ENCODE results near the gene RUNDC1. TPM values are rescaled to one million over a fixed set of nuclear protein-coding genes. Genes with fewer than 3 reads are reported as not detected.

The RUNDC1 gene
- total RNA-seq, 4 donors from 2014 or later = 13.9 to 18.9 (median 16.2) TPM

DNA sequence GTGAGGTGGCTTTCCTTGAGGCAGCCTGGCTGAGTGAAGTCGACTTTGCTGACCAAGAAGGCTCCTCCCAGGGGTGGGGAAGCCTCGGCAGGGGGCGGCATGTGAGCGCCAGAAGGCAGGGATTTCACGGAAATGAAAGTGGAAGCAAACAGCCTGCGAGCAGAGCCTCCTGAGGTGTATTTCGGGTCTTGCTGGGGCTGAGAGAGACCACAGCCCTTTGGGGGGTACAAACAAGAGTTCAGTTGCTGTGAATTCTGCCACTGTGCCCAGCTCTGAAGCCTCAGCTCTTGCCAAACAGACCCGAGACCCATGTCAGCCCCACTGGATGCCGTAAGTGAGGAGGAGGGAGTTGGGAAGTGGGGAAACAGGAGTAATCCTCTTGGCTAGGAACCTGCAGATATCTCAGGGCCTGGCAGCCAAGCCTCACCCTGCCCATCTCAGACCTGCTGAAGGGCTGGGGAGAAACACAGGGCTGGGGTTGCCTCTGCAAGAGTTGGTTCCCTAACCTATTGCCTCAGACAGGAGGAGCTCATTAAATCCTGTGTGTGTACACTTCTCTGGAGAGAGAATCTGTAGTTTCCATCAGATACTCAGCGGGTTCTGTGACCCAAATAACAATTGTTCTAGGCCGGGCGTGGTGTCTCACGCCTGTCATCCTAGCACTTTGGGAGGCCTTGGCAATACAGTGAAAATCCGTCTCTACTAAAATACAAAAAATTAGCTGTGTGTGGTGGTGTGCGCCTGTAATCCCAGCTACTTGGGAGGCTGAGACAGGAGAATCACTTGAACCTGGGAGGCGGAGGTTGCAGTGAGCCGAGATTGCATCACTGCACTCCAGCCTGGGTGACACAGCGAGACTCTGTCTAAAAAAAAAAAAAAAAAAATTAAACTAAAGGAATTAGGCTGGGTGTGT lies 26.5 kb downstream of the RUNDC1 start, which contains the start of gene IFI35:
Gene IFI35 (plus strand): TSS at position 146 of the 913 bp plus-strand sequence. CDS start 164 bp downstream, at position 310.
- Histone ChIP-seq H3K4me3 (peak within 1 kb of the TSS; percentile 67), H3K27me3 (no peaks in the 10 kb centered on the region), H3K36me3 (peaks cover 20% of the 10 kb centered on the region), H3K27ac (peak within 1 kb of the TSS; percentile 95), H3K4me1 (peaks cover 42% of the 10 kb centered on the region), H3K9me3 (no peaks in the 10 kb centered on the region)
- peak; percentile 92 for DNase-seq (ENCODE audit: low spot score in 2 of 2)
- WGBS = 16% methylated on average over 16 of the region's 18 CpGs
- TF ChIP-seq, protein P1, sequence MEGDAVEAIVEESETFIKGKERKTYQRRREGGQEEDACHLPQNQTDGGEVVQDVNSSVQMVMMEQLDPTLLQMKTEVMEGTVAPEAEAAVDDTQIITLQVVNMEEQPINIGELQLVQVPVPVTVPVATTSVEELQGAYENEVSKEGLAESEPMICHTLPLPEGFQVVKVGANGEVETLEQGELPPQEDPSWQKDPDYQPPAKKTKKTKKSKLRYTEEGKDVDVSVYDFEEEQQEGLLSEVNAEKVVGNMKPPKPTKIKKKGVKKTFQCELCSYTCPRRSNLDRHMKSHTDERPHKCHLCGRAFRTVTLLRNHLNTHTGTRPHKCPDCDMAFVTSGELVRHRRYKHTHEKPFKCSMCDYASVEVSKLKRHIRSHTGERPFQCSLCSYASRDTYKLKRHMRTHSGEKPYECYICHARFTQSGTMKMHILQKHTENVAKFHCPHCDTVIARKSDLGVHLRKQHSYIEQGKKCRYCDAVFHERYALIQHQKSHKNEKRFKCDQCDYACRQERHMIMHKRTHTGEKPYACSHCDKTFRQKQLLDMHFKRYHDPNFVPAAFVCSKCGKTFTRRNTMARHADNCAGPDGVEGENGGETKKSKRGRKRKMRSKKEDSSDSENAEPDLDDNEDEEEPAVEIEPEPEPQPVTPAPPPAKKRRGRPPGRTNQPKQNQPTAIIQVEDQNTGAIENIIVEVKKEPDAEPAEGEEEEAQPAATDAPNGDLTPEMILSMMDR (IDR thresholded peaks at IDR 0.05) = peak in 1 of 2 donors; percentile 21
- peak in 1 of 3 donors; percentile 49 for TF ChIP-seq POLR2AphosphoS5 (IDR thresholded peaks at IDR 0.05)
- TF ChIP-seq POLR2A (IDR thresholded peaks at IDR 0.05) = peak in 1 of 2 donors; percentile 34
- TF ChIP-seq EP300 (IDR thresholded peaks at IDR 0.05) = no peak

DNA sequence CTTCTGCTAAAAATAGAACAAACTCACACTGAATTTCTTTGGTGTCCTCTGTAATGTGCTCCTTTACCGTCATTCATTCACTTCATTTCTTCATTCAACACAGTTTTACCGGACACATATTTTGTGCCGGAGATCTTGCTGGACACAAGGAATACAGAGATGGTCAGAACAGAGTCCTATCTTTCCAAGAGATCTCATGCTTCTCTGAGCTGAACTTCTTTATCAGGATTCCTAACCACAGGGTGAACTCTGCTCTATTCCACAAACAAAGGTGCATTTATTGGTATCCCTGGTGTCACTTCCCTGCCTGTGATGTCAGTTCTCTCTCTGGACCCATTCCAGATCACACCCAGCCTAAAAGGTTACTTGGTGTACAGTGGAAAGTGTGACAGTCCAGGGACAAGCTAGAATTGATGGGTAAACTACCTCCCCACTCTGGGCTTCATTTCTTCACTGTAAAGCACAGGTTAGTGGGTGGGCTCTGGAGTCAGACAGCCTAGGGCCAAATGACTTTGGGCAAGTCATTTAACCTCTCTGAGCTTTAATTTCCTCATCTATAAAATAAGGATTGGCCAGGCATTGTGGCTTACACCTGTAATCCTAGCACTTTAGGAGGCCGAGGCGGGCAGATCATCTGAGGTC lies 30.4 kb downstream of the RUNDC1 start:
- H3K4me1 ChIP-seq = peaks cover 69% of the 10 kb centered on the region

GRCh38 chr17:43011728-43012472 lies 31.5 kb downstream of the RUNDC1 start:
- Histone ChIP-seq H3K36me3 (peaks cover 22% of the 10 kb centered on the region), H3K27me3 (no peaks in the 10 kb centered on the region), H3K4me1 (peaks cover 76% of the 10 kb centered on the region), H3K4me3 (no peak overlapping the region), H3K27ac (peak overlapping the region; percentile 47), H3K9me3 (no peaks in the 10 kb centered on the region)
- no peak for DNase-seq (ENCODE audit: low spot score in 2 of 2)
- 71% methylated on average over 15 of the region's 15 CpGs for WGBS
- TF ChIP-seq POLR2AphosphoS5 (IDR thresholded peaks at IDR 0.05) = no peak
- no peak for TF ChIP-seq EP300 (IDR thresholded peaks at IDR 0.05)
- TF ChIP-seq, protein P1 (IDR thresholded peaks at IDR 0.05) = no peak
- no peak for TF ChIP-seq POLR2A (IDR thresholded peaks at IDR 0.05)

More for the DNA sequence above, 30.4 kb downstream of the RUNDC1 start:
- Histone ChIP-seq H3K27me3 (no peaks in the 10 kb centered on the region), H3K27ac (peak overlapping the region; percentile 47), H3K4me3 (no peak overlapping the region), H3K9me3 (no peaks in the 10 kb centered on the region), H3K36me3 (peaks cover 12% of the 10 kb centered on the region)
- WGBS = 87% methylated on average over 5 of the region's 5 CpGs
- no peak for DNase-seq (ENCODE audit: low spot score in 2 of 2)
- no peak for TF ChIP-seq POLR2AphosphoS5 (IDR thresholded peaks at IDR 0.05)
- TF ChIP-seq, protein P1 (IDR thresholded peaks at IDR 0.05) = no peak
- no peak for TF ChIP-seq EP300 (IDR thresholded peaks at IDR 0.05)
- no peak for TF ChIP-seq POLR2A (IDR thresholded peaks at IDR 0.05)

- H3K27ac ChIP-seq = no peak overlapping the region
- H3K4me1 ChIP-seq = peaks cover 74% of the 10 kb centered on the region
- no peak for TF ChIP-seq EP300 (IDR thresholded peaks at IDR 0.05)
- no peak for TF ChIP-seq POLR2AphosphoS5 (IDR thresholded peaks at IDR 0.05)
- TF ChIP-seq, protein P1 (IDR thresholded peaks at IDR 0.05) = no peak
- no peak for TF ChIP-seq POLR2A (IDR thresholded peaks at IDR 0.05)
- no peaks in the 10 kb centered on the region for H3K9me3 ChIP-seq
- no peak for DNase-seq (ENCODE audit: low spot score in 2 of 2)
- WGBS = 79% methylated on average over 5 of the region's 8 CpGs
- H3K27me3 ChIP-seq = no peaks in the 10 kb centered on the region
- H3K4me3 ChIP-seq = no peak overlapping the region
- H3K36me3 ChIP-seq = peaks cover 30% of the 10 kb centered on the region
These were observed 32.9 kb downstream of the RUNDC1 start for GRCh38 chr17:43013296-43013695.
